ENCODE measurements around the gene NPLOC4.
"Not testable (repeated sequence)": the region's sequence is repeated elsewhere in the genome, so short reads cannot be mapped to it uniquely, and the experiment has no call there.

The NPLOC4 gene

GRCh38 chr17:81543756-81544155 lies 93.2 kb downstream of the NPLOC4 start:
- no peak for DNase-seq

- no peak for DNase-seq
These were observed 93.6 kb downstream of the NPLOC4 start for GRCh38 chr17:81543339-81543675.

DNA sequence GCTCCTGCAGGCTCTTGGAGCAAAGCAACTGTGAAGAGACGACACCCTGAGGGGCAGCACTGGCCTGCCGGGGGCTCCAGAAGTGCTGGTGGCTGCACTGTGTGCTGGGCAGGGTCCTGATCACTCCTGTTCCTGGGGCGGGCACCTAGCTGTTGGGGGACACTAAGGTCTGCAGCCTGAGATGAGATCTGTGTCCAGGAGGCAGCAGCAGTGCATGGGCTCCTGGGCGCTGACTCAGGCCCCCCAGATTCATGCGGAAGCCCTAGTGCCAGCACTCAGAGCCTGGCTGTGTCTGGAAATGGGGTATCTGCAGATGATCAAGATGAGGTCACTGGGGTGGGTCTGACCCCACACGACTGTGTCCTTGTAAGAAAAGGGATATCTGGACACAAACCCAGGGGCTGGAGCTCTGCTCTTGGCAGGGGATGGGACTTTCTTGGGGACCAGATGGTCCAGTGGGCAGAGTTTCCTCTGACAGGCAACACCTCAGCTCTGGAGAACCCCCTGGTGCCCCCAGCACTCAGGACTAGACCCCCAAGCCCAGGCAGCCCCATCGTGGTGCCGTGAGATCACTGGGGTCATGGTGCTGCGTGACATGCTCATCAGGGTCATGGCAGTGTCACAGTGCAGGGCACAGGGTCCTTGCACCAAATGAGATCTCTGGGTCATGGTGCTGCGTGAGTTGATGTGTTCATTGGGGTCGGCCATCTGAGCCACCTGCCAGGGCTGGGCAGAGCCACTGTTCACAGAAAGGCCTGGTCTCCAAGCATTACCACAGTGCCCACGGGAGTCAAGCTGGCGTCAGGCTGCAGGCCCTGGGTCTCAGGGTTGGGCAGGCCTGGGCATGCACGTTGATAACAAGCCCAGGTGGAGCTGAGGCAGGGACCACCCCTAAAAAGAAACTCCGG lies 94.2 kb downstream of the NPLOC4 start:
- DNase-seq, result no peak

GRCh38 chr17:81541123-81541522 lies 95.8 kb downstream of the NPLOC4 start:
- no peak for DNase-seq

GRCh38 chr17:81540676-81541027 lies 96.3 kb downstream of the NPLOC4 start:
- no peak for DNase-seq

- DNase-seq, result no peak
These were observed 96.8 kb downstream of the NPLOC4 start for GRCh38 chr17:81539961-81540675.

DNA sequence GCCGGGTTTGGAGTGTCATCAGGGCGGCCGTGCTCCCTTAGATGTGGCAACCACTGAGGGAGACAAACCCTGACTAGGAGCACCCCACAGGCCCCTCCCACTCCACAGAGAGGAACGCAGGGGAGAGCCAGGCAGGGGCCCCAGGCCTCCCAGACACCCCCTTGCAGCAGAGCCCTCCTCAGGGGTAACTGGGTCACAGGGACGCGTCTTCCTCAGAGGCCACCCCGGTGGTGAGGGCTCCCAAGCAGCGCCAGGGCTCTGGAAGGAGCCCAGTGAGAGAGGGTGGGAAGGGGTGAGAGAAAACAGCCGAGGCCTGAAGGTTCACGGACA lies 97.4 kb downstream of the NPLOC4 start:
- DNase-seq, result no peak

DNA sequence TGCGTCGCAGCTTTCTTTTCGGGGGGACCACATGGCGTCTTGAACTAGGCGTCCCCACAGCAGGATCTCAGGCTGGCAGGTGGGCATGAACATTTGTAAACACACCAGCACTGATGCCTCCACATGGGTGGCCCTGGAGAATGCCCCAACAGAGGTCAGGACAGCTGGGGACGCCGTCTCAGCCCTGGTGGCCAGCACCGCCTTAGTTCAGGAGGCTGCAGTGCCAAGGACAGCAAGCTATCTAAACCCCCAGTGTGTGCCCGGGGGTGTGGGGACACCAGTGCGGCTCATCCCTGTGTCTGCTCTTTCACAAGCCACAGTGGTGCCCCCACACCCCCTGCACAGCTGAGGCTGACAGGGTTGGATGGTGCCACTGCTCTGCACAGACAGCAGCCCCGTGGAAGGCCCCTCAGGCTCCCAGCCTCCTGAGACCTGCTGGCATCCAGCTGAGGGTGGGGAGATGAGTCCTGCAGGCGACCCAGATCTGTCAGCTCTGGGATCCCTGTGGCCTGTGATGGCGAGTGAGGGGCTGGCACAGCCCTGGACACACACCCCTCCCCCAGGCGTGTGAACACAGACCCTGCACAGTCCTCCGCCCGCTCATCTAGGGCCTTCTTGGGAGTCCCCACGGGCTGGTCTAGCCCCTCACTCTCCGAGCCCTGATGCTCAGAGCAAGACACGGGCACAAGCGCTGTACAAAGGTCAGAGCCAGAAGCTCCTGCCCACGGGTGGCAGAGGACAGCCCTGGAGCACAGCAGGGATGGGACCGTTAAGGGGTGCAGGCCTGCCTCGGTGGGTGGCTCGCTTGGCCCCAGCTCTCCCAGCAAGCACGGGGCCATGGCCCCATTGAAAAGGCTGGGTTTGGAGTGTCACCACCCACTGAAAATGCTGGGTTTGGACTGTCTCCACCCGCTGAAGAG lies 98.0 kb downstream of the NPLOC4 start:
- DNase-seq, result no peak

DNA sequence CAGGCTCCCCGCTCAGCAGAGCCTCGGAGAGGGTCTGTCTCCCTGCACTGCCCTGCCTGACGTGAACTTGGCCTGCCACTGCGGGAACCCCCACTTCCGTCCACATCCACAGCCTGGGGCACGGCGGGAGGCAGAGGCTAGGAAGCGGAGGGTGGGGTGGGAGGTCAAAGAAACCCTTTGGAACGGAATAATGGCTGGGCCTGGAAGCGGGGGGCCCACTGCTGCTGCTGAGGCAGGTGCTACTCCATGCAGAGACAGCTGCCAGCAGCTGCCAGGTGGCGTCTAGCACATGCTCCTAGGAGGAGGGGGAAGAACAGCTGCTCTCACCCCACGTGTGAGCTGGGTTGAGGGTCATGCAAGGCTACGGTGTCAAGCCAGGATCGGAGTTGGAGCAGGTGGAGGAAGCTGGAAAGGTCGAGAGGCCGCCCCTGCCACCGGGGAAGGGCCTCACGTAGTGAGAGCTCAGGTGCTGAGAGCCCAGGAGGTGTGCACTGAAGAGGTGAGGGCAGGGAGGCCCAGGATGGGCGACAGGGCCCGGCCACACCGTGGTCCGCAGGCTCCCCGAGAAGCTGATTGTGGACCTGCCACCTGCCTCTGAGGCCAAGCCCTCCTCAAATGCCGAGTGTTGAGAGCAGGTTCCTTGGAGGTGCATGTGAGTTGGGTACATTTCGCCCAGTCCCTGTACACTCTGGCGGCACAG lies 98.9 kb downstream of the NPLOC4 start:
- no peak for DNase-seq

GRCh38 chr17:81537343-81537855 lies 99.5 kb downstream of the NPLOC4 start:
- no peak for DNase-seq

DNA sequence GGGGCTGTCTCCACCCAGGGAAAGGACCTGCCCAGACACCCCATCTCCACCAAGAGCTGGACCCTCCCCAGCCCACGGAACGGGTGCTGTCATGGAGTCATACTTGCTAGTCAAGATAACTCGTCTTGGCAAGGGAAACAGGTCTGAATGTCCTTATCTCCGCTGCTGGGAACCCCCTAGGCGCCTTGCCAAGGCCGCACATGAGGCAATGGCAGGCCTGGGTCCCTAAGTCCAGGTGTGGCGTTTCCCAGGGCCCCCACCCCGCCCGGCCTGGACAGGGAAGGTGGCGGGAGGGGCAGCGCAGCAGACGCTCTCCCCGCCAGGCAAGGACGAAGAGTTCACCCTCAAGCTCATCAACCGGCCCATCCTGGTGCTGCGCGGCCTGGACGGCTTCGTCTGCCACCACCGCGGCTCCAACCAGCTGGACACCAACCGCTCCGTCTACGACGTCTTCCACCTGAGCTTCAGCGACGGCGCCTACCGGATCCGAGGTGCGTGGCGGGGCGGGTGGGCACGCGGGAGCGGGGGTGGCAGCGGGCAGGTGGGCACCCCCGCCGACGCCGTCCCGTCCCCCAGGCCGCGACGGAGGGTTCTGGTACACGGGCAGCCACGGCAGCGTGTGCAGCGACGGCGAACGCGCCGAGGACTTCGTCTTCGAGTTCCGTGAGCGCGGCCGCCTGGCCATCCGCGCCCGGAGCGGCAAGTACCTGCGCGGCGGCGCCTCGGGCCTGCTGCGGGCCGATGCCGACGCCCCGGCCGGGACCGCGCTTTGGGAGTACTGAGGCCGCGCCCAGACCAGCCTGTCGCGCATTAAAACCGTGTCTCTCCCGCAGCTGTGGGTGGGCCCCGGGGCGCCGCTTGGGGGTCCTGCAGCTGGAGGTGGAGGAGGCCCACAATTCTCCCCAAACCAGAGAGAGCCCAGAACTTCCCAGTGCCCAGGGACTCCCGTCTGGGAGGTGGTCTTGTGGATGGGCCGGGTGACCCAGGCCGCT lies 100.3 kb downstream of the NPLOC4 start:
- no peak for DNase-seq

DNA sequence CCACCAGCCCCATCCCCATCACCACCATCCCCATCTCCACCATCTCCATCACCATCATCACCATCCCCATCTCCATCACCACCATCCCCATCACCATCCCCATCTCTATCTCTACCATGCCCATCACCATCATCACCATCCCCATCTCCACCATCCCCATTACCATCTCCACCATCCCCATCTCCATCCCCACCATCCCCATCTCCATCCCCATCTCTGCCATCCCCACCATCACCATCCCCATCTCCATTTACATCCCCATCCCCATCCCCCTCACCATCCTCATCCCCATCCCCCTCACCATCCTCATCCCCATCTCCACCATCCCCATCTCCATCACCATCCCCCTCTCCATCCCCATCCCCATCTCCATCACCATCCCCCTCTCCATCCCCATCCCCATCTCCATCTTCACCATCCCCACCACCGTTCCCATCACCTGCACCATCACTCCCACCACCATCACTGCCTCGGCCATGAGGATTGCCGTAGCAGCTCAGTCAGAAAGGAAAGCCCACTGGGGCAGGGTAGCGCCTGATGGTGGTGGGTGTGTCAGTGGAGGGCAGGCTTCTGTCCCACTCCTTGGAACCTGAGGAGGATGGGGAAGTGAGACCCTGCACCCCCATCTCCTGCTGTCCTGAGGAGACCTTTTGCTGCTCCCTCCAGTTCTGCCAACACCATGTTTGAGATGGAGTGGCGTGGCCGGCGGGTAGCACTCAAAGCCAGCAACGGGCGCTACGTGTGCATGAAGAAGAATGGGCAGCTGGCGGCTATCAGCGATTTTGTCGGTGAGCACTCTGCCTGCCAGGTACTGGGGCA lies 101.2 kb downstream of the NPLOC4 start:
- no peak for DNase-seq

GRCh38 chr17:81535007-81535328 lies 101.9 kb downstream of the NPLOC4 start:
- DNase-seq, result no peak

- DNase-seq, result no peak
These were observed 102.5 kb downstream of the NPLOC4 start for GRCh38 chr17:81534157-81535006.

- DNase-seq, result no peak
These were observed 103.4 kb downstream of the NPLOC4 start for GRCh38 chr17:81533339-81534141.

DNA sequence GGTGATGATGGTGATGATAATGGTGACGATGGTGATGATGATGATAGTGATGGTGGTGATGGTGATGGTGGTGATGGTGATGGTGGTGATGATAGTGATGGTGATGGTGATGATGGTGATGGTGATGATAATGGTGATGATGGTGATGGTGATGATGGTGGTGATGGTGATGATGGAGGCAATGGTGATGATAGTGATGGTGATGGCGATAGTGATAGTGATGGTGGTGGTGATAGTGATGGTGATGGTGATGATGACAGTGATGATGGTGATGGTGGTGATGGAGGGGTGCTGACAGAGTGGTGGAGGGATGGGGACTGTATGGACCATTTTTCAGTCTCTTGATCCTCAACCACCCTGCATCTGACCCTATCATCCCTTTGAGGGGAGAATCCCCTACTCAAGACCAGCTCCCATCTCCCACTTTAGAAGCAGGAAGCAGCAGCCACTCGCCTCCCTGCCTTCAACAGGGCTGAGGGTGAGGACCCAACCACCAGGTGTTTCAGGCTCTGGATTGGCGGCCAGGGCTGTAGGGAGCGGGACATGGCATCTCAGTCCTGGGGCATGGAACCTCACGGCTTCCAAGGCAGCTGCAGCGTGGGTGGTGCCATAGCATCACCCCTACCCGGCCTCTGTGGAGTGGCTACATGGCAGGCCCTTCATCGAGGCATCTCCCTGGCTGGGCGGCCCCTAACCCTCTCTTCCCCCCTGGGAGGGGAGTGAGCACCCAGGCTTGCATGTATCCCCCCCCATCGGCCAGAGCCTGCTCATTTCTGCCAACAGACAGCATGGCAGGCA lies 104.2 kb downstream of the NPLOC4 start:
- DNase-seq, result no peak

DNA sequence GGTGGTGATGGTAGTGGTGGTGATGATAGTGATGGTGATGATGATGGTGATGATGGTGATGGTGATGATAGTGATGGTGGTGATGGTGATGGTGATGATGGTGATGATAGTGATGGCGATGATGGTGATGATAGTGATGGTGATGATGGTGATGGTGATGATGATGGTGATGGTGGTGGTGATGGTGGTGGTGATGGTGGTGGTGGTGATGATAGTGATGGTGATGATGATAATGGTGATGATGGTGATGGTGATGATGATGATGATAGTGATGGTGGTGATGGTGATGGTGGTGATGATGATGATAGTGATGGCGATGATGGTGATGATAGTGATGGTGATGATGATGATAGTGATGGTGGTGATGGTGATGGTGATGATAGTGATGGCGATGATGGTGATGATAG lies 104.9 kb downstream of the NPLOC4 start:
- DNase-seq, result not testable (repeated sequence)

DNA sequence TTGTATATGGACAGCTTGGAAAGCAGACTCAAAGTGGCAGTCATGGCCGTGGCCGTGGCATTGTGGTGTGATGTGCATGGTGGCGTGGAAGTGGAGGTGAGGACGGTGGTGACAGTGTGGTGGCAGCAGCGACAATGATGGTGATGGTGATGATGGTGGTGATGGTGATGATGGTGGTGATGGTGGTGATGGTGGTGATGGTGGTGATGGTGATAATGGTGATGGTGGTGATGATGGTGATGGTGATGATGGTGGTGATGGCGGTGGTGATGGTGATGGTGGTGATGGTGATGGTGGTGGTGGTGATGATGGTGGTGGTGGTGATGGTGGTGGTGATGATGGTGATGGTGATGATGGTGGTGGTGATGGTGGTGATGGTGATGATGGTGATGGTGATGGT lies 105.9 kb downstream of the NPLOC4 start:
- not testable (repeated sequence) for DNase-seq

Data from activated CD4-positive, alpha-beta T cell treated with anti-CD3 and anti-CD28 coated beads, Interleukin-2, Interleukin-6, amounts not matched to agents 100 ng/mL and 50 ng/mL, durations not matched to agents 16 hours and 8 hours (primary cell).